ENCODE data around the gene SPOCD1. TPM values are rescaled to one million over a fixed set of nuclear protein-coding genes. Genes with fewer than 3 reads are reported as not detected.

The SPOCD1 gene
- polyA plus RNA-seq, 2 of the 4 experiments (the other 2 are of a cell fraction): 0.98 to 4.8 TPM

DNA sequence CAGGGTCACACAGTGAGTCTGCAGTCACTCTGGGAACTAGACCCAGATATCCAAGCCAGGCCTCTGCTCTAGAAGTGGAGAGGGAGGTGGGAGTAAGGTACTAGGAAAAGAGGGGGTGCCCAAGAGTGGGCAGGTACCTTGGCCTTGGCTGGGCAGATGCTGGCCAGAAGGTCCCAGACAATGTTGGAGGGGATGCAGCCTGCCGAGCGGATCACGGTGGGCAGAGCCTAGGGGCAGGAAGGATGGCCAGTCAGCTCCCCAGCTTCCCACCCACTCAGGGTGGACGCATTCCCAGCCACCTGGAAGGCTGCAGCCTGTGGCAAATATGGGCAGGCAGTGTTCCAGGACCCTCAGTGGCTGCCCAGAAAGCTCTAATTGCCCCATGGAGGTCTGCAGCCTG, 23.3 kb downstream of the SPOCD1 start:
- DNase-seq (ENCODE audit: low read depth in 1 of 2, low spot score in 1 of 2) (no peak), ATAC-seq (no peak), FAIRE-seq (no peak)
- no peak overlapping the region for H3K4me2 ChIP-seq
- H3K27ac ChIP-seq: no peak overlapping the region
- H3K4me1 ChIP-seq: peaks cover 17% of the 10 kb centered on the region
- POLR2A ChIA-PET: no interaction called here
- CTCF ChIA-PET: interaction anchor here (0.7 to 18.6 kb wide), 4 partner anchors 15 to 398 kb away, joined by 3 to 242 read pairs (median 4); partner anchors contain the start of gene ADGRB2
- no peak for TF ChIP-seq FOSB (CRISPR knock-in tag; IDR thresholded peaks at IDR 0.05)
- no peak for TF ChIP-seq BHLHE40 (IDR thresholded peaks at IDR 0.05; ENCODE audit: low read depth, low read length)
- no peak for TF ChIP-seq EP300 (IDR thresholded peaks at IDR 0.05)
- no peak for TF ChIP-seq HOXB5 (CRISPR knock-in tag; IDR thresholded peaks at IDR 0.05)
- TF ChIP-seq, protein P1, sequence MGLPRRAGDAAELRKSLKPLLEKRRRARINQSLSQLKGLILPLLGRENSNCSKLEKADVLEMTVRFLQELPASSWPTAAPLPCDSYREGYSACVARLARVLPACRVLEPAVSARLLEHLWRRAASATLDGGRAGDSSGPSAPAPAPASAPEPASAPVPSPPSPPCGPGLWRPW (IDR thresholded peaks at IDR 0.05): no peak
- TF ChIP-seq POLR2AphosphoS2 (conservative IDR thresholded peaks at IDR 0.05; ENCODE audit: low read length): no peak
- TF ChIP-seq NFE2L2 (conservative IDR thresholded peaks at IDR 0.05; ENCODE audit: low read length): no peak
- TF ChIP-seq CBX8 (IDR thresholded peaks at IDR 0.05): no peak
- WGBS (ENCODE audit: missing lambda C conversion rate): 73% methylated on average over 4 of the region's 4 CpGs
- H3K4me3 ChIP-seq: no peak overlapping the region
- no peaks in the 10 kb centered on the region for H3K9me3 ChIP-seq

DNA sequence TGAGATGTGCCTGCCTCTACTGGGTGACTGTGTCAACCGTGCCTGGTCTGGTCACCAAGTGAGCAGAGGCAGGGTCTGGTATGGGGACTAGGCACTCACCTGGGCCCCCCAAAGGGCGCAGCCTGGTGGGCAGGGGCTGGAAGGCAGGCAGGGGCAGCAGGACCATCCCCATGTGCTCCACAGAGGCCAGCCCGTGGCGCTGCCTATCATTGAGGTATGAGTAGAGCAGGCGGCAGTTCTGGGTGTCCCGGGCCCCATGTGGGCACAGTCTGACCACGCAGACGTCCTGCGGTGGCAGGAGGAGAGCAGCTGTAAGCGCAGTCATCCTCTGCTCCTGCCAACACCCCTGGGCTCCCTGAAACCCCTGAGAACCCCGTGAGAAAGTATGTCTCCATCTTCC, 23.7 kb downstream of the SPOCD1 start:
- FAIRE-seq (no peak), ATAC-seq (no peak), DNase-seq (ENCODE audit: low read depth in 1 of 2, low spot score in 1 of 2) (no peak)
- H3K27ac ChIP-seq: no peak overlapping the region
- no peak overlapping the region for H3K4me2 ChIP-seq
- WGBS (ENCODE audit: missing lambda C conversion rate): 66% methylated on average over 8 of the region's 11 CpGs
- no peaks in the 10 kb centered on the region for H3K9me3 ChIP-seq
- peaks cover 18% of the 10 kb centered on the region for H3K4me1 ChIP-seq
- TF ChIP-seq, protein P2, sequence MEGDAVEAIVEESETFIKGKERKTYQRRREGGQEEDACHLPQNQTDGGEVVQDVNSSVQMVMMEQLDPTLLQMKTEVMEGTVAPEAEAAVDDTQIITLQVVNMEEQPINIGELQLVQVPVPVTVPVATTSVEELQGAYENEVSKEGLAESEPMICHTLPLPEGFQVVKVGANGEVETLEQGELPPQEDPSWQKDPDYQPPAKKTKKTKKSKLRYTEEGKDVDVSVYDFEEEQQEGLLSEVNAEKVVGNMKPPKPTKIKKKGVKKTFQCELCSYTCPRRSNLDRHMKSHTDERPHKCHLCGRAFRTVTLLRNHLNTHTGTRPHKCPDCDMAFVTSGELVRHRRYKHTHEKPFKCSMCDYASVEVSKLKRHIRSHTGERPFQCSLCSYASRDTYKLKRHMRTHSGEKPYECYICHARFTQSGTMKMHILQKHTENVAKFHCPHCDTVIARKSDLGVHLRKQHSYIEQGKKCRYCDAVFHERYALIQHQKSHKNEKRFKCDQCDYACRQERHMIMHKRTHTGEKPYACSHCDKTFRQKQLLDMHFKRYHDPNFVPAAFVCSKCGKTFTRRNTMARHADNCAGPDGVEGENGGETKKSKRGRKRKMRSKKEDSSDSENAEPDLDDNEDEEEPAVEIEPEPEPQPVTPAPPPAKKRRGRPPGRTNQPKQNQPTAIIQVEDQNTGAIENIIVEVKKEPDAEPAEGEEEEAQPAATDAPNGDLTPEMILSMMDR (IDR thresholded peaks at IDR 0.05): no peak
- TF ChIP-seq HOXA7 (CRISPR knock-in tag; IDR thresholded peaks at IDR 0.05) (no peak), NPAS2 (CRISPR knock-in tag; IDR thresholded peaks at IDR 0.05; ENCODE audit: borderline replicate concordance) (no peak), HDAC2 (IDR thresholded peaks at IDR 0.05) (no peak), SMC3 (IDR thresholded peaks at IDR 0.05) (no peak), ESRRA (IDR thresholded peaks at IDR 0.05; ENCODE audit: borderline replicate concordance, low read length) (no peak), POLR2A (IDR thresholded peaks at IDR 0.05; ENCODE audit: low read length) (no peak), USF2 (IDR thresholded peaks at IDR 0.05) (no peak)
- ChIA-PET POLR2A (no interaction called here), CTCF (interaction anchor here (0.7 to 18.6 kb wide), 5 partner anchors 14 to 172 kb away, joined by 3 to 242 read pairs (median 5); partner anchors contain the start of gene ADGRB2)
- H3K4me3 ChIP-seq: no peak overlapping the region

DNA sequence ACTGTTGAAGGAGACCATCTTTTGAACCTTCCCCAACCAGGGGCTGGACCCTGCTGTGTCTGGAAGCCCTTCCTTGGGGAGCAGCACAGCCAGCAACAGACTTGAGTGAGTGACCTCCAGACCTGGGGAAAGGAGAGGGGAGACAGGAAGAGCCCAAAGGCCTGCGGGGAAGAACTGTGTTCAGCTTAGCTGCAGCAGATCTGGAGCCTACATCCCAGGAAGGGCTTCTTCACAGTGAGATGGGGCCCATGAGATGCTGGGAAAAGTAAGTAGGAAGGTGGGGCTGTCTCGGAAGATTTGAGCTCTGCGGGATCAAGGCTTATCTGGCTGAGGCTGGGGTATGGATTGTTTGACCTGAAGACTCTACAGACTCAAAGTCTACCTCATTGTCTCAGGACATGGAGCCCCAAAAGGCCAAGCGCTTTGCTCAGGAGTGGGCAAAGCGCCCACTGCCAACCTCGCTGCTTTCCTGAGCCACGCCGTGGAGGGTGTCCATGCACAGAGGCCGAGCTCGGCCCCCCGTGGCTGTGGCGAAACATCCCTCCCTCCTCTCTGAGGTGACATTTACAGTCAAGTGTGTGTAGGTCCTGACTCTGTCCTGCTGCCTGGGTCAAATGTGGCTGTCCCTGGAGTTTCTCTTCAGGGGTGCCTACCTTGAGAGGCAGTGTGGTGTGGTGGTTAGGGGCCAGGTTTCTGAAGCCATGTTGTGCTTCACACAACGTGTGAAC, 24.5 kb downstream of the SPOCD1 start:
- no peak for FAIRE-seq
- POLR2A ChIA-PET: no interaction called here

More for the DNA sequence above, 24.5 kb downstream of the SPOCD1 start:
- 79% methylated on average over 13 of the region's 13 CpGs for WGBS (ENCODE audit: missing lambda C conversion rate)
- Histone ChIP-seq H3K27ac (no peak overlapping the region), H3K4me3 (no peak overlapping the region), H3K4me1 (peaks cover 16% of the 10 kb centered on the region), H3K4me2 (no peak overlapping the region), H3K9me3 (no peaks in the 10 kb centered on the region)
- TF ChIP-seq RNF2 (IDR thresholded peaks at IDR 0.05; ENCODE audit: borderline replicate concordance, low read depth) (no peak), HDAC2 (IDR thresholded peaks at IDR 0.05) (no peak), BHLHE40 (IDR thresholded peaks at IDR 0.05; ENCODE audit: low read depth, low read length) (no peak), TP53 (CRISPR knock-in tag; IDR thresholded peaks at IDR 0.05) (no peak), EHMT2 (IDR thresholded peaks at IDR 0.05; ENCODE audit: low read depth) (no peak), KDM5A (IDR thresholded peaks at IDR 0.05) (no peak), CHD4 (IDR thresholded peaks at IDR 0.05; ENCODE audit: borderline replicate concordance) (no peak), JUN (IDR thresholded peaks at IDR 0.05) (no peak), ZC3H11A (IDR thresholded peaks at IDR 0.05) (no peak), HOXA7 (CRISPR knock-in tag; IDR thresholded peaks at IDR 0.05) (no peak)
- no peak for DNase-seq (ENCODE audit: low read depth in 1 of 2, low spot score in 1 of 2)
- no peak for ATAC-seq
- CTCF ChIA-PET: interaction anchor here (1.0 to 18.6 kb wide), 13 partner anchors 8 to 271 kb away, joined by 3 to 242 read pairs (median 5); partner anchors contain the start of gene ADGRB2
